Fibroblast of the aortic adventitia (primary cell): Measurements from ENCODE around the gene ASTE1. TPM values are rescaled to one million over a fixed set of nuclear protein-coding genes. Genes with fewer than 3 reads are reported as not detected.

Experiments used
- DNase-seq: peaks from one replicate; pipeline ENCODE4 v3.0.0-alpha.2; 2010; ENCODE audit warnings: low read depth
- H3K4me3 ChIP-seq: 2 replicates; pipeline ENCODE4 v1.5.1; 2011; ENCODE audit warnings: low read depth, mild to moderate bottlenecking, control low read depth, low read length, moderate library complexity
- total RNA-seq: library from RNA; depleted of rRNA; stranded (reverse); fragments of >200 nt; gene quantifications from 2 replicates; pipeline ENCODE4 v1.2.3, GENCODE V29; 2012; ENCODE audit warnings: low replicate concordance
- TF ChIP-seq, protein P1 (sequence below): IDR thresholded peaks from 2 replicates; pipeline ENCODE4 v1.5.1; 2011; ENCODE audit warnings: mild to moderate bottlenecking, low read length, control low read depth, inconsistent platforms; ENCODE audit not compliant: insufficient read depth

The ASTE1 gene
- total RNA-seq, 1 donor: 10.1 TPM

DNA sequence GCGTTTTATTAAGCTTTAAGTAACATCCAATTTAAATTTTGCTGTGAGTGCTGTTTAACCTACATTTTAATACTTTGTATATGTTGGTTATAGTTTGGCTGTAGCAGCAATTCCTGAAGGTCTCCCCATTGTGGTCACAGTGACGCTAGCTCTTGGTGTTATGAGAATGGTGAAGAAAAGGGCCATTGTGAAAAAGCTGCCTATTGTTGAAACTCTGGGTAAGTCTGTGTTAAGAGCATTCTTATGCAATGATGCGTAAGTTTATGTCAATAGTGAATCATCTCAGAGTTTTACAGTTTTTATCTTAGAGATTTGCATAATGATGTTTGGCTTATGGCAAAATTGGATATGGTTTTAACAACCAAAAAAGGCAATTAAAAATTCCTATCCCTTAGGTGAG lies 62.7 kb downstream of the ASTE1 start:
- no peak overlapping the region for H3K4me3 ChIP-seq
- DNase-seq: peak; percentile 96
- TF ChIP-seq, protein P1, sequence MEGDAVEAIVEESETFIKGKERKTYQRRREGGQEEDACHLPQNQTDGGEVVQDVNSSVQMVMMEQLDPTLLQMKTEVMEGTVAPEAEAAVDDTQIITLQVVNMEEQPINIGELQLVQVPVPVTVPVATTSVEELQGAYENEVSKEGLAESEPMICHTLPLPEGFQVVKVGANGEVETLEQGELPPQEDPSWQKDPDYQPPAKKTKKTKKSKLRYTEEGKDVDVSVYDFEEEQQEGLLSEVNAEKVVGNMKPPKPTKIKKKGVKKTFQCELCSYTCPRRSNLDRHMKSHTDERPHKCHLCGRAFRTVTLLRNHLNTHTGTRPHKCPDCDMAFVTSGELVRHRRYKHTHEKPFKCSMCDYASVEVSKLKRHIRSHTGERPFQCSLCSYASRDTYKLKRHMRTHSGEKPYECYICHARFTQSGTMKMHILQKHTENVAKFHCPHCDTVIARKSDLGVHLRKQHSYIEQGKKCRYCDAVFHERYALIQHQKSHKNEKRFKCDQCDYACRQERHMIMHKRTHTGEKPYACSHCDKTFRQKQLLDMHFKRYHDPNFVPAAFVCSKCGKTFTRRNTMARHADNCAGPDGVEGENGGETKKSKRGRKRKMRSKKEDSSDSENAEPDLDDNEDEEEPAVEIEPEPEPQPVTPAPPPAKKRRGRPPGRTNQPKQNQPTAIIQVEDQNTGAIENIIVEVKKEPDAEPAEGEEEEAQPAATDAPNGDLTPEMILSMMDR: no peak

Other genes starting within 250 kb of the ASTE1 start
- 73.2 and 106 TPM in 2 replicates for gene ATP2C1, start 132.7 kb downstream of the ASTE1 start, total RNA-seq
- 15.3 and 82.0 TPM in 2 replicates for gene NEK11, start 52 bp upstream of the ASTE1 start, total RNA-seq